ENCODE data around the gene ACRBP. TPM values are rescaled to one million over a fixed set of nuclear protein-coding genes. Genes with fewer than 3 reads are reported as not detected.

Gene ACRBP
- total and polyA plus RNA-seq, 9 donors, result 0.30 to 2.9 (median 0.92) TPM

GRCh38 chr12:6592087-6592486 is 55.1 kb downstream of the ACRBP start:
- Histone ChIP-seq H3K36me3 (no peaks in the 10 kb centered on the region), H3K27me3 (no peaks in the 10 kb centered on the region), H3K4me1 (ENCODE audit: insufficient read depth) (no peaks in the 10 kb centered on the region), H3K27ac (no peak overlapping the region), H3K4me3 (no peak overlapping the region), H3K9me3 (no peaks in the 10 kb centered on the region)
- TF ChIP-seq POLR2A (IDR thresholded peaks at IDR 0.05), result no peak
- no peak for TF ChIP-seq CTCF (IDR thresholded peaks at IDR 0.05)
- TF ChIP-seq EP300 (IDR thresholded peaks at IDR 0.05), result no peak
- DNase-seq, result no peak
- 74 to 80% (median 80%) methylated on average over 8 of the region's 8 CpGs for WGBS, 3 donors
- intact Hi-C loops (cut with DNase I), result no loop called here

Other genes with a start within 250 kb of the ACRBP start
- gene CD27, start 202.5 kb downstream of the ACRBP start, total RNA-seq, result under 1 TPM in 5 of 7 donors, not detected in 2; 0.34 to 0.87 (median 0.55) TPM
- under 1 TPM; 0.38 to 0.63 TPM for gene CD27, start 202.5 kb downstream of the ACRBP start, polyA plus RNA-seq
- gene TAPBPL, start 195.4 kb downstream of the ACRBP start, total RNA-seq, result 10 to 100 TPM; 10.3 to 23.4 (median 15.3) TPM
- gene TAPBPL, start 195.4 kb downstream of the ACRBP start, polyA plus RNA-seq, result 10 to 100 TPM; 16.5 to 37.5 TPM
- 10 to 100 TPM in 1 of 7 donors, 1 to 10 TPM in 6; 2.5 to 10.5 (median 5.8) TPM for gene VAMP1, start 176.8 kb downstream of the ACRBP start, total RNA-seq
- 10 to 100 TPM in 1 of 2 donors, 1 to 10 TPM in 1; 5.2 to 11.9 TPM for gene VAMP1, start 176.8 kb downstream of the ACRBP start, polyA plus RNA-seq
- gene MRPL51, start 154.2 kb downstream of the ACRBP start, total RNA-seq, result 100 to 1,000 TPM in 4 of 7 donors, 10 to 100 TPM in 3; 27.5 to 119 (median 108) TPM
- 100 to 1,000 TPM in 1 of 2 donors, 10 to 100 TPM in 1; 74.1 to 142 TPM for gene MRPL51, start 154.2 kb downstream of the ACRBP start, polyA plus RNA-seq
- gene NCAPD2, start 153.3 kb downstream of the ACRBP start, total RNA-seq, result 10 to 100 TPM; 11.5 to 19.5 (median 16.4) TPM
- 10 to 100 TPM in 1 of 2 donors, 1 to 10 TPM in 1; 8.8 to 19.4 TPM for gene NCAPD2, start 153.3 kb downstream of the ACRBP start, polyA plus RNA-seq
- gene GAPDH, start 112.9 kb downstream of the ACRBP start, total RNA-seq, result 1,000 to 10,000 TPM in 5 of 7 donors, 100 to 1,000 TPM in 2; 661 to 1,442 (median 1,249) TPM
- 1,000 to 10,000 TPM; 1,086 to 1,247 TPM for gene GAPDH, start 112.9 kb downstream of the ACRBP start, polyA plus RNA-seq
- gene IFFO1, start 91.4 kb downstream of the ACRBP start, total RNA-seq, result 10 to 100 TPM; 10.9 to 31.4 (median 22.9) TPM
- 10 to 100 TPM in 1 of 2 donors, 1 to 10 TPM in 1; 9.7 to 25.9 TPM for gene IFFO1, start 91.4 kb downstream of the ACRBP start, polyA plus RNA-seq
- gene NOP2, start 79.1 kb downstream of the ACRBP start, total RNA-seq, result 10 to 100 TPM; 11.6 to 46.9 (median 24.5) TPM
- gene NOP2, start 79.1 kb downstream of the ACRBP start, polyA plus RNA-seq, result 10 to 100 TPM; 11.6 to 31.2 TPM
- gene CHD4, start 40.1 kb downstream of the ACRBP start, total RNA-seq, result 100 to 1,000 TPM; 137 to 297 (median 227) TPM
- gene CHD4, start 40.1 kb downstream of the ACRBP start, polyA plus RNA-seq, result 100 to 1,000 TPM; 118 to 177 TPM
- gene LPAR5, start 11.5 kb downstream of the ACRBP start, total RNA-seq, result 1 to 10 TPM in 6 of 7 donors, under 1 TPM in 1; 0.83 to 2.2 (median 1.3) TPM
- 1 to 10 TPM in 1 of 2 donors, under 1 TPM in 1; 0.57 to 2.6 TPM for gene LPAR5, start 11.5 kb downstream of the ACRBP start, polyA plus RNA-seq
- gene ING4, start 15.7 kb upstream of the ACRBP start, total RNA-seq, result 10 to 100 TPM; 26.1 to 39.9 (median 35.0) TPM
- 10 to 100 TPM; 64.9 to 90.0 TPM for gene ING4, start 15.7 kb upstream of the ACRBP start, polyA plus RNA-seq
- 10 to 100 TPM; 22.1 to 64.9 (median 58.2) TPM for gene ZNF384, start 41.9 kb upstream of the ACRBP start, total RNA-seq
- 10 to 100 TPM; 44.4 to 59.0 TPM for gene ZNF384, start 41.9 kb upstream of the ACRBP start, polyA plus RNA-seq
- gene PIANP, start 53.4 kb upstream of the ACRBP start, total RNA-seq, result 1 to 10 TPM in 2 of 7 donors, under 1 TPM in 4, not detected in 1; 0.11 to 3.1 (median 0.85) TPM
- 1 to 10 TPM; 1.2 to 3.9 TPM for gene PIANP, start 53.4 kb upstream of the ACRBP start, polyA plus RNA-seq
- 10 to 100 TPM; 36.4 to 61.4 (median 48.4) TPM for gene COPS7A, start 76.6 kb upstream of the ACRBP start, total RNA-seq
- 10 to 100 TPM; 45.7 to 74.8 TPM for gene COPS7A, start 76.6 kb upstream of the ACRBP start, polyA plus RNA-seq
- gene MLF2, start 105.7 kb upstream of the ACRBP start, total RNA-seq, result 100 to 1,000 TPM in 6 of 7 donors, 10 to 100 TPM in 1; 64.1 to 162 (median 141) TPM
- 100 to 1,000 TPM; 130 to 138 TPM for gene MLF2, start 105.7 kb upstream of the ACRBP start, polyA plus RNA-seq
- gene PTMS, start 118.9 kb upstream of the ACRBP start, total RNA-seq, result 1,000 to 10,000 TPM in 1 of 7 donors, 100 to 1,000 TPM in 6; 100 to 1,013 (median 576) TPM
- 100 to 1,000 TPM; 550 to 594 TPM for gene PTMS, start 118.9 kb upstream of the ACRBP start, polyA plus RNA-seq
- 10 to 100 TPM in 6 of 7 donors, 1 to 10 TPM in 1; 8.5 to 21.8 (median 16.0) TPM for gene LAG3, start 125.1 kb upstream of the ACRBP start, total RNA-seq
- gene LAG3, start 125.1 kb upstream of the ACRBP start, polyA plus RNA-seq, result 10 to 100 TPM in 1 of 2 donors, 1 to 10 TPM in 1; 4.7 to 13.7 TPM
- 10 to 100 TPM in 4 of 7 donors, 1 to 10 TPM in 3; 2.1 to 12.5 (median 10.3) TPM for gene CD4, start 142.1 kb upstream of the ACRBP start, total RNA-seq
- 10 to 100 TPM in 1 of 2 donors, 1 to 10 TPM in 1; 7.3 to 40.2 TPM for gene CD4, start 142.1 kb upstream of the ACRBP start, polyA plus RNA-seq
- gene GPR162, start 174.4 kb upstream of the ACRBP start, total RNA-seq, result 10 to 100 TPM in 2 of 7 donors, 1 to 10 TPM in 4, under 1 TPM in 1; 0.60 to 12.0 (median 7.6) TPM
- gene GPR162, start 174.4 kb upstream of the ACRBP start, polyA plus RNA-seq, result 1 to 10 TPM; 1.2 to 9.0 TPM
- gene P3H3, start 181.0 kb upstream of the ACRBP start, total RNA-seq, result 10 to 100 TPM; 24.0 to 92.3 (median 70.2) TPM
- 10 to 100 TPM in 1 of 2 donors, 1 to 10 TPM in 1; 4.7 to 48.8 TPM for gene P3H3, start 181.0 kb upstream of the ACRBP start, polyA plus RNA-seq
- 10 to 100 TPM in 5 of 7 donors, 1 to 10 TPM in 1, under 1 TPM in 1; 0.34 to 15.0 (median 11.0) TPM for gene GNB3, start 193.5 kb upstream of the ACRBP start, total RNA-seq
- gene GNB3, start 193.5 kb upstream of the ACRBP start, polyA plus RNA-seq, result 1 to 10 TPM; 1.8 to 7.8 TPM
- gene CDCA3, start 203.9 kb upstream of the ACRBP start, total RNA-seq, result 1 to 10 TPM in 2 of 7 donors, under 1 TPM in 5; 0.18 to 1.6 (median 0.74) TPM
- gene CDCA3, start 203.9 kb upstream of the ACRBP start, polyA plus RNA-seq, result 1 to 10 TPM in 1 of 2 donors, under 1 TPM in 1; 0.68 to 1.6 TPM
- gene USP5, start 204.7 kb upstream of the ACRBP start, total RNA-seq, result 10 to 100 TPM; 13.9 to 84.3 (median 63.0) TPM
- gene USP5, start 204.7 kb upstream of the ACRBP start, polyA plus RNA-seq, result 10 to 100 TPM; 23.7 to 30.1 TPM
- 100 to 1,000 TPM; 136 to 443 (median 295) TPM for gene TPI1, start 220.1 kb upstream of the ACRBP start, total RNA-seq
- 100 to 1,000 TPM; 267 to 594 TPM for gene TPI1, start 220.1 kb upstream of the ACRBP start, polyA plus RNA-seq
- gene SPSB2, start 225.9 kb upstream of the ACRBP start, total RNA-seq, result 10 to 100 TPM in 3 of 7 donors, 1 to 10 TPM in 4; 5.8 to 14.7 (median 8.5) TPM
- 1 to 10 TPM in 1 of 2 donors, under 1 TPM in 1; 0.38 to 8.1 TPM for gene SPSB2, start 225.9 kb upstream of the ACRBP start, polyA plus RNA-seq

Data from ovary (tissue), 9 donors.